ENCODE results near the gene CIDEB. TPM values are rescaled to one million over a fixed set of nuclear protein-coding genes. Genes with fewer than 3 reads are reported as not detected.

Gene CIDEB
- total RNA-seq, 1 experiment from 2014 or later, result not detected

- ChIA-PET CTCF (no interaction called here), POLR2A (ENCODE audit: unreplicated experiment) (no interaction called here)
- H3K9me2 ChIP-seq (ENCODE audit: insufficient read depth), result no peaks in the 10 kb centered on the region
- H3K27ac ChIP-seq, result no peak overlapping the region
- BruUV-seq (replicated peaks), result no TSS peak
- no peaks in the 10 kb centered on the region for H3K9me3 ChIP-seq (ENCODE audit: insufficient read depth, low read depth)
- no peaks in the 10 kb centered on the region for H3F3A ChIP-seq (ENCODE audit: insufficient read depth, low read depth)
- DNase-seq, result no peak
- no peaks in the 10 kb centered on the region for H3K27me3 ChIP-seq (ENCODE audit: insufficient read depth, low read depth)
- H3K4me1 ChIP-seq (replicated peaks; ENCODE audit: insufficient read depth), result peaks cover 2% of the 10 kb centered on the region; the same call in 1 of the 2 replicates
- TF ChIP-seq EZH2 (IDR thresholded peaks at IDR 0.05; ENCODE audit: low read depth) (no peak), CTCF (conservative IDR thresholded peaks at IDR 0.05) (no peak)
- H4K20me1 ChIP-seq (ENCODE audit: insufficient read depth), result no peaks in the 10 kb centered on the region
- H2AFZ ChIP-seq, result no peak overlapping the region
- H3K4me2 ChIP-seq, result no peak overlapping the region
- H3K79me2 ChIP-seq (ENCODE audit: low read depth), result no peaks in the 10 kb centered on the region
- intact Hi-C loops (cut with micrococcal nuclease; ENCODE audit: unreplicated experiment), result no loop called here
- H3K4me3 ChIP-seq, result no peak overlapping the region
- H3K36me3 ChIP-seq (ENCODE audit: low read depth), result no peaks in the 10 kb centered on the region
Observed at GRCh38 chr14:24338843-24339242, 31.1 kb upstream of the CIDEB start.

GRCh38 chr14:24337824-24338175 lies 30.0 kb upstream of the CIDEB start:
- ChIA-PET POLR2A (ENCODE audit: unreplicated experiment) (no interaction called here), CTCF (no interaction called here)

GRCh38 chr14:24337144-24337823 lies 29.5 kb upstream of the CIDEB start:
- intact Hi-C loops (cut with micrococcal nuclease; ENCODE audit: unreplicated experiment), result no loop called here
- no TSS peak for BruUV-seq (replicated peaks)
- ChIA-PET POLR2A (ENCODE audit: unreplicated experiment) (no interaction called here), CTCF (no interaction called here)
- peaks cover 3% of the 10 kb centered on the region; the same call in 1 of the 2 replicates for H3K4me1 ChIP-seq (replicated peaks; ENCODE audit: insufficient read depth)
- no peak for DNase-seq
- H4K20me1 ChIP-seq (ENCODE audit: insufficient read depth), result no peaks in the 10 kb centered on the region
- H3K27ac ChIP-seq, result no peak overlapping the region
- H3F3A ChIP-seq (ENCODE audit: insufficient read depth, low read depth), result no peaks in the 10 kb centered on the region
- no peaks in the 10 kb centered on the region for H3K79me2 ChIP-seq (ENCODE audit: low read depth)
- no peak overlapping the region for H2AFZ ChIP-seq
- TF ChIP-seq EZH2 (IDR thresholded peaks at IDR 0.05; ENCODE audit: low read depth) (no peak), CTCF (conservative IDR thresholded peaks at IDR 0.05) (no peak)
- H3K4me2 ChIP-seq, result no peak overlapping the region
- H3K4me3 ChIP-seq, result no peak overlapping the region
- H3K9me2 ChIP-seq (ENCODE audit: insufficient read depth), result no peaks in the 10 kb centered on the region
- no peaks in the 10 kb centered on the region for H3K9me3 ChIP-seq (ENCODE audit: insufficient read depth, low read depth)
- no peaks in the 10 kb centered on the region for H3K27me3 ChIP-seq (ENCODE audit: insufficient read depth, low read depth)
- no peaks in the 10 kb centered on the region for H3K36me3 ChIP-seq (ENCODE audit: low read depth)

More at GRCh38 chr14:24337824-24338175, 30.0 kb upstream of the CIDEB start:
- no peak overlapping the region for H3K4me3 ChIP-seq
- H3K27ac ChIP-seq, result no peak overlapping the region
- H3K9me2 ChIP-seq (ENCODE audit: insufficient read depth), result no peaks in the 10 kb centered on the region
- no peaks in the 10 kb centered on the region for H4K20me1 ChIP-seq (ENCODE audit: insufficient read depth)
- DNase-seq, result no peak
- no peak overlapping the region for H3K4me2 ChIP-seq
- H3F3A ChIP-seq (ENCODE audit: insufficient read depth, low read depth), result no peaks in the 10 kb centered on the region
- no peak overlapping the region for H2AFZ ChIP-seq
- no peaks in the 10 kb centered on the region for H3K36me3 ChIP-seq (ENCODE audit: low read depth)
- no peaks in the 10 kb centered on the region for H3K9me3 ChIP-seq (ENCODE audit: insufficient read depth, low read depth)
- H3K27me3 ChIP-seq (ENCODE audit: insufficient read depth, low read depth), result no peaks in the 10 kb centered on the region
- TF ChIP-seq EZH2 (IDR thresholded peaks at IDR 0.05; ENCODE audit: low read depth) (no peak), CTCF (conservative IDR thresholded peaks at IDR 0.05) (no peak)
- intact Hi-C loops (cut with micrococcal nuclease; ENCODE audit: unreplicated experiment), result no loop called here
- BruUV-seq (replicated peaks), result no TSS peak
- peaks cover 3% of the 10 kb centered on the region; the same call in 1 of the 2 replicates for H3K4me1 ChIP-seq (replicated peaks; ENCODE audit: insufficient read depth)
- H3K79me2 ChIP-seq (ENCODE audit: low read depth), result no peaks in the 10 kb centered on the region

Measured in PC-9 (cell line).